Amniotic epithelial cell (primary cell): Measurements from ENCODE around the gene VPS4A.
A peak's percentile ranks its signal among the peaks of the same experiment; 100 is the strongest.
"Not testable (repeated sequence)": the region's sequence is repeated elsewhere in the genome, so short reads cannot be mapped to it uniquely, and the experiment has no call there.

Experiments
- DNase-seq: peaks from one replicate; pipeline ENCODE4 v3.0.0-alpha.2; 2010; ENCODE audit warnings: low read depth

VPS4A gene

DNA sequence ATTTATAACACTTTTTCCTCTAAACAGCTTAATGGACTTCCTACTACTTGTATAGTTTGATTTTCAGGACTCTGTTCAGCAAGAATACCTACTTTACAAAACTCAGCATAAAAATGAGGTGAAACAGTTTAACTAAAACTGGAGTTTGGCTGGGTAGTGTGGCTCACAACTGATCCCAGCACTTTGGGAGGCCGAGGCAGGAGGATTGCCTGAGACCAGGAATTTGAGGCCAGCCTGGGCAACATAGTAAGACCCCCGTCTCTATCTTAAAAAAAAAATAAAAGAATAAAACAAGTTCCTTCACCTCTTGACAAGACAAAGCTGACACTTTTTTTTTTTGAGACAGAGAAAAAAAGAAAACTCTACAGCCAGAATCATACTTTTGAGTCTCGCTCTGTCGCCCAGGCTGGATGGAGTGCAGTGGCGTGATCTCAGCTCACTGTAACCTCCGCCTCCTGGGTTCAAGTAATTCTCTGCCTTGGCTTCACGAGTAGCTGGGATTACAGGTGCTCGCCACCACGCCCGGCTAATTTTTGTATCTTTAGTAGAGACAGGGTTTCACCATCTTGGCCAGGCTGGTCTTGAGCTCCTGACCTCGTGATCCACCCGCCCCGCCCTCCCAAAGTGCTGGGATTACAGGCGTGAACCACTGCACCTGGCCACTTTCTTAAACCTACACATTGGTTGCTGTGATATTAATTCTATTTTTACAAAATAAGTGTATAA lies 16.6 kb downstream of the VPS4A start:
- no peak for DNase-seq

DNA sequence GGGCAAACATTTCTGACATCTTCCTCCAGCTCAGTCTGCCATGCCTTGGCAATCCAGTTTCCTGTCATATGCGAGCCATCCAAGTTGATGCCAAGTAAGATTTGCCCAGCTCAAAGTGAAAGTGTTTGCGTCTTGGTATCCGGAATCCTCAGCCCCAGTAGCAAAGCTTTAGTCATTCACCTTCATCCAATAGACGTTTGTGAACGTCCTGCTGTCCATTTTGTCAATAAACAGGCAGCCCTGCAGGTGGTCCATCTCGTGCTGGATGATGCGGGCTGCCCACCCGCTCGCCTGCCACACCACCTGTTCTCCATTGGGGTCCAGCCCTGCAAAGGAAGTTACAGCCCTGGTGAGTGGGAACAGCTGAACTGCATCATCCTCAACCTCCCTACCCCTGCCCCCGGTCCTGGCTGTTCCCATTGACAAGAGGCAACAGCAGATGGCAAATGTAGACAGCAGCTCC lies 17.7 kb downstream of the VPS4A start:
- no peak for DNase-seq

DNA sequence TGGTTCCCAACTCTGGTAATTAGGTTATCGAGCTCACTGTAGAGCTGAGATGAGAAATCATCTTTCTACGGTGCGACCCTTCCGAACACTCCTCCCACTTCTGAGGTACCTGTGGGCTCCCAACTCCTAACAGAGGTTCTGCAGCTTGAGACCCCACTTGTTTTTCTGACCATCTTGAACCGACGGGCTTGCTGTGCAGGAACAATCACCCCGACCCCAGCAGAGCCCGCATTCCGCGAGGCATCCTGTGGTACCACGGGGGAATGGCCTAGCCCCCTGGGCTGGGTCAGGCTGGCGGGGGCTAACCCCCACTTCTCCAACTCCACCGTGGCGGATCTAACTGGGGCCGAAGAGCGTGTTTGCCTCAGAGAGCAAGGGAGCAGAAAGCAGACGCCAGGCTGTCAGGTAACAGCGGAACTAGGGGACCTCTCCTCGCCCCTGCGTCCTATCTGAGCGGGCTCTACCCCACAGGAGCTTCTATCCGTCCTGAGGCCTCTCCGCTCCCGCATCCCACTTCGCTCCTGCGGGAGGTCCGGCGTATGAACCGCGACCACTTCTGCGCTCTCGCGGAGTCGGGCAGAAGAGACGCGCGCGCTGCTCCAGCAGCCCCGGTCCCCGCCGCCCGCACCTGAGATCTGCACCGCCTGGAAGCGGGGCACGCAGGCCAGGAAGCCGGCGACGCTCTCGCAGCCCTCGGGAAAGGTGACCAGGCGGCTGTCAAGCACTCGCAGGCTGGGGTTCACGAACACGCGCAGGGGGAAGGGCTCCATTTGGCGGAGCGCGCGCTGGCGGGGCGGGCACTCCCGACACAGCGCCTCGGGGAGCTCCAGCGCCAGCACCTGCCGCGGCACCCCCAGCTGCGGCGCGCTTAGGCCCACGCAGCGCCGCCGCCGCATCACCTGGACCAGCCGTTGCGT lies 18.5 kb downstream of the VPS4A start:
- no peak for DNase-seq

- peak; percentile 89 for DNase-seq
Observed at GRCh38 chr16:69330286-69331109, 19.3 kb downstream of the VPS4A start, which contains the start of gene PDF. Gene PDF, minus strand, starts transcription at chr16:69330588. Its CDS starts 18 bp downstream, at chr16:69330570.

GRCh38 chr16:69334696-69335095 lies 23.5 kb downstream of the VPS4A start:
- no peak for DNase-seq

DNA sequence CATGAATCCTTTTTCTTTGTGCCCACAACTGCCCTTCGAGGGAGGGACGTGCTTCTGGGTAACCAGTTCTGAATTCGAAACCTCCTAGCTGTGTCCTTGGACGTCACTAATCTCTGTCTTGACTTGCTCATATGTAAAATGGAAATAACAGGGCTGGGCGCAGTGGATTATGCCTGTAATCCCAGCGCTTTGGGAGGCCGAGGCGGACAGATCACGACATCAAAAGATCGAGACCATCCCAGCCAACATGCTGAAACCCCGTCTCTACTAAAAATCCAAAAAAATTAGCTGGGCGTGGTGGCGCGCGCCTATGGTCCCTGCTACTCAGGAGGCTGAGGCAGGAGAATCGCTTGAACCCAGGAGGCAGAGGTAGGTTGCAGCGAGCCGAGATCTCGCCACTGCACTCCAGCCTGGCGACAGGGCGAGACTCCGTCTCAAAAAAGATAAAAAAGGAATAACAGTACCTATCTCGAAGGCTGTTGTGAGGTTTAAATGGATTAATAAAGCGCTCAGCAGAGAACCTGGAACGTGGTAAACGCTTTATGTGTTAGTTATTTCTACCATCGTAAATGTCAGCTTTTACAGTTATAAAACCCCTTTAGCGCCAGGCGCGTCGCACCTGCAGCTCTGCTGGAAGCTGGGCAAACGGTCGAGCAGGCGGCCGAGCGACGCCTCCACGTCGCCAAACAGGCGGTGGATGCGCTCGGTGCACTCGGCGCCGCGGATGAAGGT lies 27.6 kb downstream of the VPS4A start:
- no peak for DNase-seq

DNA sequence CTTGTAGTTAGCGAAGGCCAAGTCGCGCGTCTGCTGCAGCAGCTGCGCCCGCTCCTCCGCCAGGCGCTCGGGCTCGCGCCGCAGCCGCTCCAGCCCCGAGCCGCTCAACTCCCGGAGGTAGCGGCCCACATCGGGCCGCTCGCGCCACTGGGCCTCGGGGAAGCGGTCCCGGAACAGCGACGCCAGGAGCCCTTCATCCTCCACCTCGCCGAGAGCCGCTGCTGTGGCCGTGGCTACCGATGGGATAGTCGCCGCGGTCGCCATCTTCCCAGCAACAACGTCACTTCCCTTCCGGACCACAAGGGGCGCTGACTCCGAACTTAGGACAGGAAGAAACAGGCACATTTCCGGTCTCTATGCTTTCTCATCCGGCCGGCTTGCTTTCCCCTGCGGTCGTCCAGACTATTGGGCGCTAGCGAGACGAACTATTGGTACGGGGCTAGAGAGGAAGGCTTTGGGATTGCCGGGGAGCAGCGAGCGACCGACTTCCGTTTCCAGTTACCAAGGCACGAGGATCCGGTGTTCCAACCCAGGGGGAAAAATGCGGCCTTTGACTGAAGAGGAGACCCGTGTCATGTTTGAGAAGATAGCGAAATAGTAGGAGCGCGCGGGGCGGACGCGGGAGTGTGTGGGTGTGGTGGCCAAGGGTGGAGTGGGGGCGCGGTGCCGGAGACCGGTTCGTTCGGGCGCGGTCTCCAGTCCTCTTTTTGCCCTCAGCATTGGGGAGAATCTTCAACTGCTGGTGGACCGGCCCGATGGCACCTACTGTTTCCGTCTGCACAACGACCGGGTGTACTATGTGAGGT lies 28.3 kb downstream of the VPS4A start, which contains the start of the genes COG8 and NIP7:
COG8 (minus strand) TSS at position 276 of the 806 bp plus-strand sequence; CDS start at position 264, 12 bp downstream.
NIP7 (plus strand) TSS at position 484 of the 806 bp plus-strand sequence; CDS start at position 542, 58 bp downstream.
- peak; percentile 99 for DNase-seq

DNA sequence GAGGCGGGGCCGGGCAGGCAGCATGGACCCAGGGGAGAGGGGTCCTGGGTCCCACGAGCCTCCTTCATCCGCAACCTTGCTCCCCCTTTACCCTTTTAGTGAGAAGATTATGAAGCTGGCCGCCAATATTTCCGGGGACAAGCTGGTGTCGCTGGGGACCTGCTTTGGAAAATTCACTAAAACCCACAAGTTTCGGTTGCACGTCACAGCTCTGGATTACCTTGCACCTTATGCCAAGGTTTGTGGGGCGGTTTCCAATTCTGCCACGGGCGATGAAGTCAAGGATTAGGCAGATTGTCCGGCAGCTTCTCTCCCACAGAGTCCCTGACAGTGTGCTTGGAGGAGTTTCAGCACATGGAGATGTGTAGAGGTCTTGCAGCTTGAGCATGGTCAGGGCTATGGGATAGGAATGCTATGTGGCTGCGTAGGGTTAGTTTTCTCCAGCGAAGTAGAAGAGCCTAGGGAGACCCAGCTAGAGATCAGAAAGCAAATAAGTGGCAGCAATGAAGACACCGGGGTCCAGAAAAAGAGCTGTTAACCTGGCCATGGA lies 29.0 kb downstream of the VPS4A start:
- DNase-seq: peak; percentile 29

- no peak for DNase-seq
Observed at GRCh38 chr16:69344171-69344570, 33.0 kb downstream of the VPS4A start.

DNA sequence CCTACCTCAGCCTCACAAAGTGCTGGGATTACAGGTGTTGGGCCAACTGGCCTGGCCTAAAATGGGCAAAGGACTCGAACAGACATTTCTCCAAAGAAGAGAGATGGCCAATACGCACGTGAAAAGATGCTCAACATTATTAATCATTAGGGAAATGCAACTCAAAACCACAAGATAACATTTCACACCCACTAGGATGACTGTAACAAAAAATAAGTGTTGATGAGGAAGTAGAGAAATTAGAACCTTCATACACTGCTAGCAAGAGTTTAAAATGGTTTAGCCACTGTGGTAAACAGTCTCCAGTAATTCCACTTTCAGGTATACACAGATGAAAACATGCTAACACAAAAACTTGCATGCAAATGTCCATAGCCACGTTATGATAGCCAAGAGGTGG lies 34.8 kb downstream of the VPS4A start:
- no peak for DNase-seq

DNA sequence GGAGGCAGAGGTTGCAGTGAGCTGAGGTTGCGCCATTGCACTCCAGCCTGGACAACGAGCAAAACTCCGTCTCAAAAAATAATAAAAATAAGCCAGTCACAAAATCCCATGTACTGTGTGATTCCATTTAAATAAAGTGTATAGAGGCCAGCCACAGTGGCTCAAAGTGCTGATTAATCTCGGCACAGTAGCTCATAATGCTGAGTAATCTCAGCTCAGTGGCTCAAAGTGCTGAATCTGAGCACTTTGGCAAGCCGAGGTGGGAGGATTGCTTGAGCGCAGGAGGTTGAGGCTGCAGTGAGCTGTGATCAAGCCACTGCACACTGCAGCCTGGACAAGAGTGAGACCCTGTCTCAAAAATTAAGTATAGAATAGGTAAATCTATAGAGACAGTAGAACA lies 35.5 kb downstream of the VPS4A start:
- no peak for DNase-seq

GRCh38 chr16:69348222-69348621 lies 37.1 kb downstream of the VPS4A start:
- no peak for DNase-seq

DNA sequence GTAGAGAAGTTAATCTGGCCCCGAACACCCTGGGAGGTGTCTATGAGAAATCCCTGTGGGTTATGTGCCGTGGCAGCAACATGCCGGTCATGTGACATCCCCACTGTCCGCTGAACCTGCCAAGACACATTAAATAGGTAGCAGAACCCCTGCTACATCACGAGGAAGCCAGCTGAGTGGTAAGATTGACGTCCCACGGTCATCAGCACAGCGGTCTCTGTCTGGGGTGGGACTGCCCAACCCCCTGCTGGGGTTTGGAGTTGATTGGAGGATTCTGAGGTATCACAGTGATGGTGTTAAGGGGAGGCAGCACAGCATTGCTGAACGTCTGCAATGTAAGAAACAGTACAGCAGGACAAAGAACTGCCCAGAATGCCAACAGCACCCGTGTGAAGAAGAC lies 38.4 kb downstream of the VPS4A start:
- DNase-seq: no peak

DNA sequence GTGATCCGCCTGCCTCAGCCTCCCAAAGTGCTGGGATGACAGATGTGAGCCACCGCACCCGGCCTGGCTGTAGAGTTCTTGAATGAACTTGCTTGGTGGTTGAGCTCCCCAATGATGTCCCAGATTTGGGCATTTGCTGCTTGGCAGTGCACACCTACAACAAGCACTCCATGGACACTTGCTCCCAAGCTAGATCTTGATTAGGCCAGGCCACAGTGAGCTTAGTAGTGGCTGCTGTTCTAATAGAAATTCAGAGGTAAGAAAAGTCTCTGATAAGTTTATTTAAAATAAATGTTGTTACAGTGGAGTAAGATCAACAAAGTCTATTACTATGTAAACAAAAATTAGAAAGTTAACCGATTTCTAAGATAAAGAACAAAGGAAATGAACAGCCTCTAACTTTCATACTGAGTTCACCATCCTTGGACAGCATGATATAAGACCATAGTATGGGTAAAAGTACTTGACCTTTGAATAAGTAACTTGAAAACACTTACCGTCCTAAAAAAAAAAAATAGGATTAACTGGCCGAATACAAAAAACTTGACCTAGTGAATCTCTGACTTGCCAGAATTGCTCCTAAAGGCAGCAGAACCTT lies 39.5 kb downstream of the VPS4A start:
- no peak for DNase-seq

DNA sequence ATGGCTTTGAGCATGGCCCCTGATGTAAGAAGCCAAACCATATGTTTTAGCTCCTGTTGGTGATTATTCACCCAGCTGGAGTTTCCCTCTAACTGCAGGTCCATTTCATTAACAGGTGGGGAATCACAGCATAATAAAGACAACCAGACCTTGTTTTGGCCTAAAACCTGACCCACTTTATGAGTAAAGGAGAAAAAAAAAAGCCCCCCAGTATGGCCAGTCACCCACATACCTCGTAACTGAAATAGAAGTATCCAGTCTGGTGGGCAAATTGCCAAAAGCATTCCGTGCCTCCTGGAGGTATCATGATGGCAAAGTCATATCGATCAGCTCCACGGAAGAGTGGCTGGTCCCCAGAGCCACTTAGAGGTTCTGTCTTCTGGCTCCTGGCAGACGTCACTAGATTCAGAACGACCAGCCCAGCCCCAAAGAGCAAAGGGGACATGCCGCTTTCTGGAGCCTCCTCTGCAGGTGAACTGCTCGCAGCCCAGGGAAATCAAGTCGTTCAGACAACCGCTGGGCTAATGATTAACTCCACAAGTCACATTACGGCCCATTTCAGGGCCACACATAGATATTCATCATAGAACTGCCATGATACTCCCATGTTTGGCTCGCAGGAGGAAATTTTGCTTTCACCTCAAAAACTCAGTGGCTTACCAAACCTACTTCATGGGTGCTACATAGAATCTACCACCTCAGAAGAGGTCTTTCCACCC lies 40.3 kb downstream of the VPS4A start, which contains the start of gene TMED6:
TMED6 (minus strand) TSS at position 478 of the 719 bp plus-strand sequence; CDS start at position 445, 33 bp downstream.
- no peak for DNase-seq

DNA sequence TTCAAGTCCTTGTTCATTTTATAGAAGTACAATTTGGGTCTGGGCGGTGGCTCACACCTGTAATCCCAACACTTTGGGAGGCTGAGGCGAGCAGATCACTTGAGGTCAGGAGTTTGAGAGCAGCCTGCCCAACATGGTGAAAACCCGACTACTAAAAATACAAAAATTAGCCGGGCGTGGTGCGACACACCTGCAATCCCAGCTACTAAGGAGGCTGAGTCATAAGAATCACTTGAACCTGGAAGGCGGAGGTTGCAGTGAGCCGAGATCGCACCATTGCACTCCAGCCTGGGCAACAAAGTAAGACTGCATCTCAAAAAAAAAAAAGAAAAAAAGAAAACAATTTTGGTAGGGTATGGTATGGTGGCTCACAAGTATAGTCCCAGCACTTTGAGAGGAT lies 48.9 kb downstream of the VPS4A start:
- not testable (repeated sequence) for DNase-seq

DNA sequence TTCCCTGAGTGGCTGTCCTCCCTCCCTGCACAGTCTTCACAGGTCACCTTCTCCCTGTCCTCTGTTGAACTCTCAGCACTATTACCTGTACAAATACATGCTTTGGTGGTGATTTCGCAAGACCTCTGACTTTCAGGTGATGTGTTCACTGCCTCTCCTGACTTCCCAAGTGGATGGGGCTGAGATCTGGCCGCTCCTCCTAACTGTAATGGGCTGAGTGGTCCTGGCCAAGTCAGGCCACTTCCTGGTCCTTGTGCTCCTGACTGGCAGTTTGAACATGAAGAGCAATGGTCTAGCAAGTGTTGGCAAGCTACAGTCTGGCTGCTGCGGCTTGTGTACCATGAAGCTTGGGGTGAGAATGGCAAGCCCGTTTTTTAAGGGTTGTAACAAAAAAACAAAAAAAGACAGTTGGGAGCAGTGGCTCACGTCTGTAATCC lies 52.1 kb downstream of the VPS4A start:
- DNase-seq: no peak

DNA sequence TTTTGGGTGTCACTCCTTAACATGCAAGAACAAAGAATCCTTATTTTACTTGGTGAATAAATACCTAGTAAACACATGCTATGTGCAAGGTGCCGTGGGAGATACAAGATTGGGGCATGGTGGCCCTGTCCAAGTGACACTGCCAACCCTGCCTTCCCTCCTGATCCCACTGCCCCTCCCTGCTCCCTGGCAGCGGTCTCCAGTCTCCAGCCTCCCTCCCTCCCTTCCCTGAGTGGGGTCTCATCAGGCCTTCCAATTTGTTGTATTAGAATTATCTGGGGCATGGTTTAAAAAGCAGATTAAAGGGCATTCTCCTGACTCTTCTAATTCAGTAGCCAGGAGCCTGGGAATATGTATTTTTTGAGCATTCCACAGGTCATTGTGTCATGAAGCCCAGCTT lies 52.9 kb downstream of the VPS4A start:
- DNase-seq: no peak

DNA sequence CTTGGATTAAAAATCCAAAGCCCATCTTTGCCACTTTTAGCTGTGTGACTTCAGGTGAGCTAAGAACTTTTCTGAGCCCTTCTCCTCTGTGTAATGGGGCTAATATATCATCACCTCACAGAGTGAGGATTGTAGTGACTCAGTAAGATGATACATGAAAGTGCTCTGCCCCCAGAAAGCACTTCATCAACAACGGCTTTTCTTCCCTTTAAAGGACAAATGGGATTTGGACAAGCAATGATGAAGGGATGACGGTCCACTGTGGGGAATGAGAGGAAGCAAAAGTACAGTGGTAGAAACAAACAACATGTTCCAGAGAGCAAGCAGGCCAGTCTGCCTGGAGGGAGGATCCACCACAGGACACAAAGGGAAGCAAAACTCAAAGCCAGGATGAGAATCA lies 54.8 kb downstream of the VPS4A start:
- peak; percentile 95 for DNase-seq
